Memory B cell (primary cell): ENCODE results near the gene GATAD2A.
A peak's percentile ranks its signal among the peaks of the same experiment; 100 is the strongest.

Source experiments
- ATAC-seq: fragments of 150-1000 bp; cut with Tn5 transposase; 2 replicates; pipeline ENCODE4 v1.10.0; 2021; ENCODE audit warnings: low read depth, mild to moderate bottlenecking, moderate library complexity
- DNase-seq, 2 donors: peaks; one replicate each; pipeline ENCODE4 v3.0.0; 2022; ENCODE audit warnings: low spot score in 2 of 2
- H3K27ac Mint-ChIP-seq: one replicate; pipeline ENCODE4 v1.8.0; 2022; ENCODE audit warnings: mild to moderate bottlenecking, moderate library complexity, mixed read lengths
- H3K27me3 Mint-ChIP-seq: one replicate; pipeline ENCODE4 v1.8.0; 2022; ENCODE audit warnings: mixed read lengths
- H3K36me3 Mint-ChIP-seq: one replicate; pipeline ENCODE4 v1.8.0; 2022; ENCODE audit warnings: mild to moderate bottlenecking, mixed read lengths
- H3K4me1 Mint-ChIP-seq: one replicate; pipeline ENCODE4 v1.8.0; 2022; ENCODE audit warnings: mixed read lengths
- H3K4me3 Mint-ChIP-seq: one replicate; pipeline ENCODE4 v1.8.0; 2022; ENCODE audit warnings: mild to moderate bottlenecking, moderate library complexity, mixed read lengths
- H3K9me3 Mint-ChIP-seq: one replicate; pipeline ENCODE4 v1.8.0; 2022; ENCODE audit warnings: mixed read lengths

GATAD2A gene

DNA sequence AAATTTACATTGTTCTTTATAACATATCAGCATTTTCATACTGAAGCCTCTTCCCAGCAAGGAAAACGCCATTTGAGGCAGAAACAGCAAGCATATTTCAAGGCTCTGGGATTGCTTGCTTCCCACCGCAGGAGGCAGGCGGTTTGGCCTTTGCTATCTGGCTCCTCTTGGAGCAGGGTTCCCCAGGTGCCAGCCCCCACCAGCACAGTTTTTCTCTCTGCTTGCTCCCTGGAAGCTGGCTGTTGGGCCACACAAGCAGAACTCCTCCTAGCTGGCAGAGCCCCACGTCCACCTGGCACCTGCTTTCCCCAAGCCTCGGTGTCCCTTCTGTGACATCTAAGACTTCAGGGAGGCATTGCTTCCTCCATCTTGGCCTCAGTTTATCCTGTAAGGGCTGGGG, 16.7 kb downstream of the GATAD2A start:
- no peaks in the 10 kb centered on the region for H3K9me3 Mint-ChIP-seq
- no peak overlapping the region for H3K4me3 Mint-ChIP-seq
- H3K27me3 Mint-ChIP-seq = no peaks in the 10 kb centered on the region
- H3K36me3 Mint-ChIP-seq = no peaks in the 10 kb centered on the region
- DNase-seq = no peak
- H3K27ac Mint-ChIP-seq = no peak overlapping the region
- ATAC-seq = no peak
- H3K4me1 Mint-ChIP-seq = peaks cover 45% of the 10 kb centered on the region

DNA sequence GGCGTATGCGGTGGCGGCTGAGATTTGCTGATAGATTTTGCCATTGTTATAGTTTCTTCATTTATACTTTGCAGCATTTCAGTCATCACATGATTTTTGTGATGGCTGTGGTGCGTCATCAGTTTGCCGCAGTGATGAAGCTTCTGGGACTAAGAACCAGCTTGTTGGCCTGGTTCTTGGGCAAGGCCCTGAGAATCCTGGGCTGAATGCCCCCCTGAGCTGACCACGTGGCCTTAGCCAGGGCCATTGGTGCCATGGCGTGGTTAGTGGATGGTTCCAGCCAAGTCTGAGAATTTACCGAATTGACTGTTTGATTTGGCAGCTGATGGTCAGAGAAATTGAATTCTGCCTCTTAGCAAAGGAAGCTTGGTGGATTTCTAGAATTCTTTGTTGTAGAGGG, 17.8 kb downstream of the GATAD2A start:
- H3K4me3 Mint-ChIP-seq = no peak overlapping the region
- H3K4me1 Mint-ChIP-seq = peaks cover 43% of the 10 kb centered on the region
- no peak overlapping the region for H3K27ac Mint-ChIP-seq

DNA sequence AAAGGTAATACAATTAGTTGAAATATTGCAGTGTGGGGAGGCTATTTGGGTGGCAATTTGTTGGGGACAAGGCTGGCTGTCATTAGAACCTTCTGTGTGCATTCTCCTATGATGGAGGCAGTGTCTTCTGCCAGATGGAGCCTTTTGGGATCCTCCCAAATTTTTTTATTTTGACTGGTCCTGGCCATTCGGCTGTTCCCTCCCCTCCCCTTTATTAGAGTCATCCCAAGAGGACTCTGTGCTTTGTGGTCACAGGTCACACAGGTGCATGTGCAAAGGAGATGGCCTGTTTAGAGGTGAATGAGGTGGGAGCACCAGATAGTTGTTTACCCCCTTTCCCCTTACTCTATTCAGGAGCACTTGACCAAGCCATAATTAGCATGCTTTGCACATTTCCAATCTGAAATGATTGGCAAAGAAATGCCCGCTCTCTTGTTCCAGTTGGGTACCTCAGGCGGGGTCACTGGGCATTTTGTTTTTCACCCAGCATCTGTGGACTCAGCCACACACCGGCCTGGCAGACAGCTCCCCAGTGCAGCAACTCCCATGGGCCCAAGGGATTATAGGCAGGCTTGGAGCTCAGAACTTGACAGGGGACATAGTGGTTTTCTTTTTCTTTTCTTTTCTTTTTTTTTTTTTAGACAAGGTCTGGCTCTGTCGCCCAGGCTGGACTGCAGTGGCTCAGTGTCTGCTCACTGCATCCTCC, 19.8 kb downstream of the GATAD2A start:
- ATAC-seq (no peak), DNase-seq (no peak)
- Mint-ChIP-seq H3K4me3 (peak overlapping the region; percentile 44), H3K4me1 (peaks cover 41% of the 10 kb centered on the region), H3K36me3 (no peaks in the 10 kb centered on the region), H3K27me3 (no peaks in the 10 kb centered on the region), H3K9me3 (no peaks in the 10 kb centered on the region), H3K27ac (peak overlapping the region; percentile 31)

More for the DNA sequence above, 17.8 kb downstream of the GATAD2A start:
- H3K27me3 Mint-ChIP-seq = no peaks in the 10 kb centered on the region
- no peaks in the 10 kb centered on the region for H3K9me3 Mint-ChIP-seq
- no peak for ATAC-seq
- no peak for DNase-seq
- no peaks in the 10 kb centered on the region for H3K36me3 Mint-ChIP-seq

DNA sequence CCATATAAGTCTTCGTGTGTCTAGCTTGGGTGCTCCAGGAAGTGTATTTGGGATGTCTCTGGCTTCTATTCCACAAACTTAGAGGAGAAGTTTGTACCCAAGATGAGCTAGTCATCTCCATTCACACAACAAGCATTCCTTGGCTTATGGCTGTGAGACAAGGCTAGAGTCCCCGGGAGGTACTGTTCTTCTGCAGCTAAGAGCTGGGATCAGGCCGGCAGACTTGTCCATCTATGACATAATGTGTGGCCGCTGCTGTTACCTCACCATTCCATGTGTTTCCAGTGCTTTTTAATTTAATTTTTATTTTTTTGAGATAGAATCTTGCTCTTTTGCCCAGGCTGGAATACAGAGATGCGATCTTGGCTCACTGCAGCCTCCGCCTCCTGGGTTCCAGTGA, 20.7 kb downstream of the GATAD2A start:
- Mint-ChIP-seq H3K4me3 (no peak overlapping the region), H3K36me3 (no peaks in the 10 kb centered on the region), H3K9me3 (no peaks in the 10 kb centered on the region)

DNA sequence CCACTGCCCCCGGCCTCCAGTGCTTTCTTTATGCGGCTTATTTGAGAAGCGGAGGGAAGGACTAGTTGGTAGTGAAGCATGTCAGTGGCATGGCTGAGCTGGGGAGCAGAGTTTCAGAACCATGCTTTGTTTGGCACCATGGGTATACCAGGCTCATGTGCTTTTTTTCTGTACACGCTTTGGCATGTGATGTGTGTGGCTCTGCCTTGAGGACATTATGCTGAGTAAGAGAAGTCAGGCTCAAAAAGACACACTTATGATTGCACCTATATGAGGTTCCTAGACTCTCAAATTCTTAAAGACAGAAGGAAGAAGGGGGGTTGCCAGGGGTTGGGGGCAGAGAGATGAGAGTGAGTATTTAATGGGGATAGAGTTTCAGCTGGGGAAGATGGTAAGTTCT, 21.3 kb downstream of the GATAD2A start:
- H3K36me3 Mint-ChIP-seq = peaks cover 2% of the 10 kb centered on the region
- H3K4me3 Mint-ChIP-seq = no peak overlapping the region
- peaks cover 38% of the 10 kb centered on the region for H3K4me1 Mint-ChIP-seq
- DNase-seq = no peak
- peak overlapping the region; percentile 29 for H3K27ac Mint-ChIP-seq
- no peak for ATAC-seq
- H3K9me3 Mint-ChIP-seq = no peaks in the 10 kb centered on the region
- H3K27me3 Mint-ChIP-seq = no peaks in the 10 kb centered on the region

More for the DNA sequence above, 20.7 kb downstream of the GATAD2A start:
- Mint-ChIP-seq H3K27me3 (no peaks in the 10 kb centered on the region), H3K27ac (no peak overlapping the region), H3K4me1 (peaks cover 38% of the 10 kb centered on the region)
- no peak for DNase-seq
- ATAC-seq = no peak

DNA sequence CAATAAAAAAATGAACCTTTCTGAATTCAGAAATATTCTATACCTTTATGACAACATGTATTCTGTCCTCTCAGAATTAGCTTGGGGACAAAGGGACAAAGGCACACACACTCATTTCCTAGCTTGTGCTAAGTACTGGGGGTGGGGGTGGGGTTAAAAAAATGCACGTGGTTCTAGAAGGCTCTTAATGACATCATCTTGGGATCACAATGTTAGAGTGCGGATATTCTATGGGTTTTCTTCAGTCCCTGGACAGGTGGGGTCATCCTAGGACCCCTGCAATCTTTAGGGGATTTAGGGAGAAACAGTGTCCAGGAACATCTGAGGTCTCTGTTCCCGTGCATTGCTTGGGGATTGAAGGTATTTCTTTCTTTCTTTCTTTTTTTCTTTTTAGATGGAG, 21.8 kb downstream of the GATAD2A start:
- no peak overlapping the region for H3K4me3 Mint-ChIP-seq
- no peak for DNase-seq
- no peaks in the 10 kb centered on the region for H3K9me3 Mint-ChIP-seq
- H3K36me3 Mint-ChIP-seq = peaks cover 2% of the 10 kb centered on the region
- ATAC-seq = no peak
- H3K4me1 Mint-ChIP-seq = peaks cover 38% of the 10 kb centered on the region
- peak overlapping the region; percentile 29 for H3K27ac Mint-ChIP-seq
- no peaks in the 10 kb centered on the region for H3K27me3 Mint-ChIP-seq

DNA sequence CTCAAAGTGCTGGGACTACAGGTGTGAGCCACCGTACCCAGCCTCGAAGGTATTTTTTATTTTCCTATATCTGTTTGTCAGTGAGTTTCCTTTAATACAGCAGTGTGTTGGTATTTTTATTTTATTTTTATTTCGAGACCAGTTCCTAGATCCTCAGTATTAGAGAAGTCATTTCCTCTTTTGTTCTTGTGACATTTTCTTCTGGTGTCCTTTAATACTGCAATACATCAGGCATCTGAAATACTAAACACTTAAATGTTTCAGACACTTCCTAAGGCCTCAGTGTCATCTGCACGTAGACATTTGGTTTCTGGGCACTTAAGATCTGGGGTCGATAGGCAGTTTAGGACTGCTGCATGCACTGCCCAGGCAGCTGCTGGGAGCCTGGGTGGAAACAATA, 22.5 kb downstream of the GATAD2A start:
- DNase-seq (no peak), ATAC-seq (no peak)
- H3K27ac Mint-ChIP-seq = no peak overlapping the region
- no peaks in the 10 kb centered on the region for H3K9me3 Mint-ChIP-seq
- no peaks in the 10 kb centered on the region for H3K27me3 Mint-ChIP-seq
- H3K36me3 Mint-ChIP-seq = peaks cover 2% of the 10 kb centered on the region
- peaks cover 41% of the 10 kb centered on the region for H3K4me1 Mint-ChIP-seq
- H3K4me3 Mint-ChIP-seq = no peak overlapping the region

DNA sequence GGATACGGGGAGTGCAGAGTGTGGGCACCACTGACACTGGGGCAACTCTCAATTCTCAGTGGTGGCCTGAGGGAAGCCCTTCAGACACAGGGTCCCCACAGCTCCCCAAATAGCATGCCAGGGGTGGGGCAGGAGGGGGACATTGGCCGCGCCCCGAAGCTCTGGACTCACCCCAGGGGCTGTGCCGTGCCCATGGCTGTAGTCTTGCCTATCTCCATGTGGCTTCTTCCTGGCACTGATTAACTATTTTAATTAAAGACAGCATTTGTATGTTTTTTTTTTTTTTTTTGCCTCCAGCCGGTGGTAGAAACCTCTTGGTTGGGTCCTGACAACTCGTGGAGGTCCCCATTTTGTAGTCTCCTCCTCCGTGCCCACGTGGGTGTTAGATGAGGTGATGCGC, 23.3 kb downstream of the GATAD2A start:
- H3K27ac Mint-ChIP-seq = no peak overlapping the region
- H3K27me3 Mint-ChIP-seq = no peaks in the 10 kb centered on the region
- no peak overlapping the region for H3K4me3 Mint-ChIP-seq
- peaks cover 43% of the 10 kb centered on the region for H3K4me1 Mint-ChIP-seq
- no peak for DNase-seq
- peaks cover 2% of the 10 kb centered on the region for H3K36me3 Mint-ChIP-seq
- no peaks in the 10 kb centered on the region for H3K9me3 Mint-ChIP-seq
- no peak for ATAC-seq

DNA sequence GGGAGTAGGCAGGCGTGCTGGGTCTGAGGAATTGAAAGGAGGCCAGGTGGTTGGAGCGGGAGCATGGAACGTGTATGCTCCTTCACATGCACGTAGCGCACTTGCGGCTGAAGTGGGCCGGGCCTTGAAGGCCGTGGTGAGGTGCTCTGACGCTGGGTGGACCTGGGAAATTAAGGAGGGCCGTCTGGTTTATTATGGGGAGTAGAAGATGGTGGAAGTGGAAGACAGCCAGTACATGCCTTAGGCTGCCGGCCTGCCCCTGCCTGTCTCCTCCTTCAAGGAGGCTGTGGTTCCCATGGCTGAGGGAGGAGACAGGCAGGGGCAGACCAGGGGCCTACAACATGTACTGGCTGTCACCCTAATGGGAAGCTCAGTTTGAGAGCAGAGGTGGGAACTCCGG, 23.9 kb downstream of the GATAD2A start:
- no peaks in the 10 kb centered on the region for H3K9me3 Mint-ChIP-seq
- H3K27ac Mint-ChIP-seq = peak overlapping the region; percentile 81
- DNase-seq (no peak), ATAC-seq (no peak)
- peaks cover 2% of the 10 kb centered on the region for H3K36me3 Mint-ChIP-seq
- H3K4me3 Mint-ChIP-seq = no peak overlapping the region
- no peaks in the 10 kb centered on the region for H3K27me3 Mint-ChIP-seq
- peaks cover 46% of the 10 kb centered on the region for H3K4me1 Mint-ChIP-seq

DNA sequence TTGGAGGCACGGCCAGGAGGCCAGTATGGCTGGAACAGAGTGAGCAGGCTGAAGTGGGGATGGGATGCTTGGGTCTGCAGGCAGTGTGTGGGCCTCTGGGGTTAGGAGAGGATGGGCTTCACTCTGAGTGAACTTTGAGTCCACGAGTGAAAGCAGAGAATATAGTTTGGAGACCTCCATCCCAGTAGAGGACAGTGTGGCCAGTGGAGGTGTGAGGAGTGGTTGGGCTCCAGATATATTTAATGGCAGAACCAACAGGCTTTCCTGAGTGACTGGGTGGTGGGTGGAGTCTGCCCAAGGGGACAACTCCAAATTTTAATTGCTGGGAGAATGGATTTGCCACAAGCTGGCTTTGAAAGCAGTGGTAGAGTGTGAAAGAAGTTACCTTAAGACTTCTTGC, 27.3 kb downstream of the GATAD2A start:
- no peaks in the 10 kb centered on the region for H3K27me3 Mint-ChIP-seq
- H3K4me1 Mint-ChIP-seq = peaks cover 46% of the 10 kb centered on the region
- no peak for DNase-seq
- H3K4me3 Mint-ChIP-seq = no peak overlapping the region
- ATAC-seq = no peak
- no peaks in the 10 kb centered on the region for H3K9me3 Mint-ChIP-seq
- H3K27ac Mint-ChIP-seq = no peak overlapping the region
- H3K36me3 Mint-ChIP-seq = peaks cover 5% of the 10 kb centered on the region

DNA sequence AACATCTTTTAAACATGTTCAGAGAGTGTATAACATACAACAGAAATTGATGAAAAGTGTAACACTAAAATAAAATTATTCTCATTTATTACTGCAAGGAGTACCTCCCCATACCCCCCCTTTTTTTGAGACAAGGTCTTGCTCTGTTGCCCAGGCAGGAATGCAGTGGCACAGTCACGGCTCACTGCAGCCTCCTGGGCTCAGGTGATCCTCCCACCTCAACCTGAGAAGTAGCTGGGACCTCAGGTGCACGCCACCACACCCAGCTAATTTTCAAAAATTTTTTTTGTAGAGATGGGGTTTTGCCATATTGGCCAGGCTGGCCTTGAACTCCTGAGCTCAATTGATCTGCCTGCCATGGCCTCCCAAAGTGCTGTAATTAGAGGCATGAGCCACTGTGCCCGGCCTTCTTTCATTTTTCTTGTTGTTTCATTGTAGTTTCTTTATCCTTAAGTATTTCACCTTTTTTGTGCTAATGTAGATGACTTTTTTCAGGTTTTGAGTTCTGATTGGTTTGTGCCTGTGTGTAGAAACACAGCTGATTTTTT, 28.3 kb downstream of the GATAD2A start:
- peaks cover 41% of the 10 kb centered on the region for H3K4me1 Mint-ChIP-seq
- no peaks in the 10 kb centered on the region for H3K27me3 Mint-ChIP-seq
- no peak for ATAC-seq
- no peak for DNase-seq
- no peaks in the 10 kb centered on the region for H3K9me3 Mint-ChIP-seq
- peaks cover 5% of the 10 kb centered on the region for H3K36me3 Mint-ChIP-seq
- H3K4me3 Mint-ChIP-seq = no peak overlapping the region
- peak overlapping the region; percentile 79 for H3K27ac Mint-ChIP-seq

DNA sequence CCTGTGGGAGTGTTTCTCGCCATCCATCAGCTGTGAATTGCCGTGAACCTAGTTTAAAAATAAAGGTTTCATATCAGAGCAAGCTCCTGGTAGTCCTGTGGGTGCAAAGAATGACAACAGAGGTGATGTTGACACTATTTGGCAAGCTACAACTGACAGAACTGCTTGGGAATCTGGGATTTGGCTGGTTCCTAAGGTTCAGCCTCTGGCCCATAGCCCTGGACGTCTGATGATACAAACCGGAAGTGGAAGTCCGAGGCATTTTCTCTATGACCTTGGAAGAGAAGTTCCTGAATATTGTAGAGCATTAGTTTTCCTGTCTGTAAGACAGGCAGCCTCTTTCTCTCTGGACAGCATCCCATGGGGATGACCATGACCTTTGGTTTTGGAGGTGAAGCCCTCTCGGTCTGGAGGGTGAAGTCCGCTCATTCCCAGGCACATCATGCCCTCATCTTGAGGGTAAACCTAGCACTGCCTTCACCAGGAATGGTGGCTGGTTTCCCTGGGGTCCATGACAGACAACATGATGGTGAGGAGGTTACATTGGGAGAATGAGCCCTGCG, 29.1 kb downstream of the GATAD2A start:
- H3K27me3 Mint-ChIP-seq = no peaks in the 10 kb centered on the region
- H3K9me3 Mint-ChIP-seq = no peaks in the 10 kb centered on the region
- ATAC-seq (no peak), DNase-seq (no peak)
- peaks cover 37% of the 10 kb centered on the region for H3K4me1 Mint-ChIP-seq
- H3K4me3 Mint-ChIP-seq = no peak overlapping the region
- peaks cover 5% of the 10 kb centered on the region for H3K36me3 Mint-ChIP-seq
- H3K27ac Mint-ChIP-seq = no peak overlapping the region

DNA sequence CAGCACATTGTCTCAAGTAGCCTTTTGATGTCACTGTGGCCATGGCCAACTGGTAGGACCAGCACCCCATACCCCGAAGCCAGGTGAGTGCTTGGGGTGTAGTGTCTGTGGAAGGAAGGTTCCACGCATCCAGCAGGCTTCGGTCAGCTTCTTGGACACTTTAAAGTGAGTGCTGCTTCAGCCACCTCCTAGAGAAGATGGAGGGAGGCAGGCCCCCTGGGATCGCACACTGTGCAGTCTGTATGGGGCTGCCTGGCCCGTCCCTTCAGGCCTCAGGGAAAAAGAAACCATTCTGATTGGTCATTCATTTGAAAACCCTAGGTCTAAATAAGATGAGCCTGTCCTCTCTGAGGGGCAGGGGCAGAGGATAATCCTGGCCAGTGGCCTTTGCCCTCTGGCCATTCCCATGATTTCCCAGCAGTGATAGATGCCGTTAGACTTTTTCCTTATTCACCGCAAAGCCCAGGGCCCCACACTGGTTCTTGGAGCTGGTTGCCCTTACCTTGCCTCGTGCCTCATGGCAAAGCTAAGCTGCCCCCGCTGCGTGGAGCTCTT, 30.7 kb downstream of the GATAD2A start:
- H3K27me3 Mint-ChIP-seq = no peaks in the 10 kb centered on the region
- peaks cover 7% of the 10 kb centered on the region for H3K36me3 Mint-ChIP-seq
- peaks cover 39% of the 10 kb centered on the region for H3K4me1 Mint-ChIP-seq
- H3K9me3 Mint-ChIP-seq = no peaks in the 10 kb centered on the region
- H3K27ac Mint-ChIP-seq = no peak overlapping the region
- no peak overlapping the region for H3K4me3 Mint-ChIP-seq
- ATAC-seq (no peak), DNase-seq (no peak)

DNA sequence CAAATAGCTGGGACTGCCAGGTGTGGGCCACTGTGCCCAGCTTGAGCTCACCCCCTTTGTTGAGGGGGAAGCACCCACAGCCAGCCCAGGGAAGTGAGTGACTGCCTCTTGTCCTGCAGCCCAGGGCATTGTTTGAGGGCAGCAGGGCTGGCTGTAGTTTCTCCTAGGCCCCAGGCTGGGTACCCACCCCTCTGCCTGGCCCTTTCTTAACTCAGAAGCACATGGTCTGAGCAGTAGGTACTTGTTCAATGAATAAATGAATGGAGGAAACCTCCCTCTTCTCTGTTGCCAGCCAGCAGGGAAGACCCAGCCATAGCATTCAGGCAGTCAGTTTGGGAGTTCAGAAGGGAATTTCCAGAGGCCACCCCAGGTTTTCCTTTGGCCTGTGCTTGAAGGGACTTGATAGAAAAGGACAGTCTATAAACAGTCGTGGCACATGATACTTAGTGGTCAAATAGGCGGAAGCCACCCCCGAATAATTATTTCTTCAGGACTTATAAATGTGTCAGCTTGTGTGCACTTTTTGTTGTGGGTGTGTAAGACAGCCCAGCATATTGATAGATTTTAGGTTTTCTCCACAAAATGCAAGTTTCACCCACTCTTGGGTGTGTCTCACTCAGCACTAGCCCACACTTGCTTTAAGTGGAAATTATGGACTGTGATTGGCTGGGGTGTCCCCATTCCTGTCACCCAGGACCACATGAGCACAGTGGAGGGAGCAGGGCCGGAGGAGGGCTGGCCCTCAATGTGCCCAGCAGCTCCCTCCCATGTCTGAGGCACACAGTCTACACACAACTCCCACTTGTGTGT, 33.1 kb downstream of the GATAD2A start:
- no peaks in the 10 kb centered on the region for H3K9me3 Mint-ChIP-seq
- no peaks in the 10 kb centered on the region for H3K27me3 Mint-ChIP-seq
- H3K27ac Mint-ChIP-seq = no peak overlapping the region
- ATAC-seq (no peak), DNase-seq (no peak)
- H3K4me3 Mint-ChIP-seq = no peak overlapping the region
- H3K4me1 Mint-ChIP-seq = peaks cover 32% of the 10 kb centered on the region
- peaks cover 9% of the 10 kb centered on the region for H3K36me3 Mint-ChIP-seq
